ENCODE measurements around the gene DNAH14.
A peak's percentile ranks its signal among the peaks of the same experiment; 100 is the strongest.
"Not testable (repeated sequence)": the region's sequence is repeated elsewhere in the genome, so short reads cannot be mapped to it uniquely, and the experiment has no call there.

The DNAH14 gene

GRCh38 chr1:225159793-225160192 is 230.3 kb downstream of the DNAH14 start:
- no peak for DNase-seq

- DNase-seq, result not testable (repeated sequence)
Measured at GRCh38 chr1:225177409-225177808, 247.9 kb downstream of the DNAH14 start.

GRCh38 chr1:225179686-225180085 is 250.2 kb downstream of the DNAH14 start:
- DNase-seq, result no peak

- DNase-seq, result no peak
Measured at GRCh38 chr1:225182716-225183115, 253.2 kb downstream of the DNAH14 start.

- no peak for DNase-seq
Measured at GRCh38 chr1:225191199-225191753, 261.8 kb downstream of the DNAH14 start.

GRCh38 chr1:225201447-225201846 is 272.0 kb downstream of the DNAH14 start:
- no peak for DNase-seq

GRCh38 chr1:225207791-225208190 is 278.3 kb downstream of the DNAH14 start:
- DNase-seq, result no peak

GRCh38 chr1:225209153-225209552 is 279.7 kb downstream of the DNAH14 start:
- no peak for DNase-seq

GRCh38 chr1:225210180-225210579 is 280.7 kb downstream of the DNAH14 start:
- DNase-seq, result not testable (repeated sequence)

GRCh38 chr1:225211694-225212442 is 282.4 kb downstream of the DNAH14 start:
- not testable (repeated sequence) for DNase-seq

GRCh38 chr1:225224287-225224686 is 294.8 kb downstream of the DNAH14 start:
- no peak for DNase-seq

GRCh38 chr1:225225681-225226080 is 296.2 kb downstream of the DNAH14 start:
- DNase-seq, result no peak

- no peak for DNase-seq
Measured at GRCh38 chr1:225228871-225229303, 299.4 kb downstream of the DNAH14 start.

- not testable (repeated sequence) for DNase-seq
Measured at GRCh38 chr1:225229429-225229828, 300.0 kb downstream of the DNAH14 start.

GRCh38 chr1:225230483-225230882 is 301.0 kb downstream of the DNAH14 start:
- DNase-seq, result no peak

- DNase-seq, result not testable (repeated sequence)
Measured at GRCh38 chr1:225232930-225233329, 303.5 kb downstream of the DNAH14 start.

- no peak for DNase-seq
Measured at GRCh38 chr1:225242611-225243010, 313.1 kb downstream of the DNAH14 start.

- peak; percentile 80 for DNase-seq
Measured at GRCh38 chr1:225250432-225250831, 321.0 kb downstream of the DNAH14 start.

- no peak for DNase-seq
Measured at GRCh38 chr1:225253173-225253572, 323.7 kb downstream of the DNAH14 start.

GRCh38 chr1:225253784-225254183 is 324.3 kb downstream of the DNAH14 start:
- no peak for DNase-seq

GRCh38 chr1:225254676-225255075 is 325.2 kb downstream of the DNAH14 start:
- DNase-seq, result no peak

GRCh38 chr1:225257081-225257480 is 327.6 kb downstream of the DNAH14 start:
- DNase-seq, result no peak

- no peak for DNase-seq
Measured at GRCh38 chr1:225258811-225259210, 329.3 kb downstream of the DNAH14 start.

GRCh38 chr1:225259542-225259941 is 330.1 kb downstream of the DNAH14 start:
- DNase-seq, result no peak

- DNase-seq, result no peak
Measured at GRCh38 chr1:225260319-225260718, 330.8 kb downstream of the DNAH14 start.

Data from SIG-M5 (cell line).